GM18526 (cell line): Measurements from ENCODE around the gene SNX25.

Experiments used
- POLR2A ChIP-seq: IDR thresholded peaks from 3 replicates; pipeline ENCODE4 v1.6.1; 2011; ENCODE audit not compliant: insufficient read length; ENCODE audit errors: extremely low read depth

SNX25 gene

DNA sequence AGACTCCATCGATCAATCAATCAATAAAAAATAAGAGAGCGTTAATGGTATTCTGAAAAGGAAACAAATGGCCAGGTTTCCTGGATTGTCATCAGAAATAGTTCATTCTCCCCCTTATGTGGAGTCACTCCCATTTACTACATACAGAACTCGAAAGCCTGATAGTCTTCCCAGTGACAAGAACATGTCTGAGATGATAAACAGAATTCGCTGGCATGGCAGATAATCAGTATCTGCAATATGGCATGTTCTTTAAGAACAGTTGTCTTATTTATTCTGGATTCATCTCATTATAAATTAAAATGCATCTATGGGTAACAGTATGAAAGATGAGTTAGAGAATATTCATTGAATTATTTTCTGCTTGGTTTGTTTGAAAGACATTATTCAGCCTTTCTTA lies 124.9 kb downstream of the SNX25 start:
- no peak for TF ChIP-seq POLR2A

DNA sequence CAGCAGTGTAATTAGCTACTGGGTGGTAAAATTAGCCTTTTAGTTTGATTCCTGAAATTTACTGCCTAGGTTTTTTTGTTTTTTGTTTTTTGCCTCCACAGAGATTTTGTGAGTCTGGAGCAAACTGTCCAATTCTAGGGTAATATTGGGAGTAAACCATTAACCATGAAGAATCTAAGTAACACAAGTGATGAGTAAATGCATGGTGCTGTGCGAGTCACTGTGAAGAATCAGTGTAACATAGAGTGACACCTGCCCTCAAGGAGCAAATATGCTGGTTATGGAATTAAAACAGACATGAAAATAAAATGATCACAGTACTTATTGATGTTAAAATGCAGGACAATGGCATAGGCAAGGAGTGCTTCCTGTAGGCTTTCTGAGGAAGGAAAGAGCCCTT lies 126.2 kb downstream of the SNX25 start:
- TF ChIP-seq POLR2A = no peak

DNA sequence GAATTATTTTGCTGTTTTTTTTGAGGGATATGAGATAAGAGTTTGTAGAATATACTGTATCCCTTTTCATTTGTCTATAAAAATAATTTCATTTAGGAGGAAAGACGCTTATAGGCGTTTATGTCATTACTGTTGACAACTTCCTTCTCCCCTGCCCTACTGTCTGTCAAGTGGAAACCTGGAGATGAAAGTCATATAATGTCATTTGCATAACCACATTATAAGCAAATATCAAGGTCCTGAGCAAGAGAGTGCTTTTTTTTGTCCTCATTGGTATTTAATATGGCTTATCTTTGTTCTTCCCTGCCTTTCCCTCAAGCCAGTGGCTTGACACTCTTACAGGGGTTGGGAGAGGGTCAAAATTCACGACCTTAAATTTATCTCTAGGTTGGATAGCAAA lies 130.5 kb downstream of the SNX25 start:
- no peak for TF ChIP-seq POLR2A

DNA sequence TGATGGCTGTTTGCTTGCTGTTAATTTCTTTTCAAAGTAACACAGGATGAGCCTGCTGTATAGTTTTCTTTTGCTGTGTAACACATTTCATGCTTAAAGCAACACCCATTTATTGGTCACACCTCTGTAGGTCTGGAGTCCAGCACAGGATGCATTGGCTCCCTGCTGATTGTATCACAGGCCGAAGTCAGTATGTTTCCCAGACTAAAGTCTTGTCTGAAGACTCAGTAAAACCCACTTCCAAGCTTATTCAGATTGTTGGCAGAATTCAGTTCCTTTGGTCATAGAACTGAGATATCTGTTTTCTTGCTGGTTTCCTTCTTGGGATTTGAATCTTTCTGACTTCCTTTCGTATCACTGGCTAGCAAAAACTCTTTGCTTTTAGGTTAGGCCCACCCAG lies 132.0 kb downstream of the SNX25 start:
- no peak for TF ChIP-seq POLR2A

DNA sequence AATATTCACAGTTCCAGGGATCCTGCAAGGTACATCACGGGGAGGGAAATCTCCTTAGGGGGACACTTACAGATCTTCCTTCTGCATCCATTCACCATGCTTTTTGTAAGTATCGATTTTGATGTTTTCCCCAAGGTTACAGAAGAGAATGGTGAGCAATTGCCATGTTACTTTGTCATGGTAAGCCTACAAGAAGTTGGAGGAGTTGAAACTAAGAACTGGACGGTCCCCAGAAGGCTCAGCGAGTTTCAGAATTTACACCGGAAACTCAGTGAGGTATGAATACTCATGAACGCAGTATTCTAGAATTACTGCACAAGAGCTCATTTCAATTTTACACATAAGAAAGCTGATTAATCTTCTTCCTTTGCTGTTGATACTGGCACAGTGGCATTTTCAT lies 132.4 kb downstream of the SNX25 start:
- no peak for TF ChIP-seq POLR2A

DNA sequence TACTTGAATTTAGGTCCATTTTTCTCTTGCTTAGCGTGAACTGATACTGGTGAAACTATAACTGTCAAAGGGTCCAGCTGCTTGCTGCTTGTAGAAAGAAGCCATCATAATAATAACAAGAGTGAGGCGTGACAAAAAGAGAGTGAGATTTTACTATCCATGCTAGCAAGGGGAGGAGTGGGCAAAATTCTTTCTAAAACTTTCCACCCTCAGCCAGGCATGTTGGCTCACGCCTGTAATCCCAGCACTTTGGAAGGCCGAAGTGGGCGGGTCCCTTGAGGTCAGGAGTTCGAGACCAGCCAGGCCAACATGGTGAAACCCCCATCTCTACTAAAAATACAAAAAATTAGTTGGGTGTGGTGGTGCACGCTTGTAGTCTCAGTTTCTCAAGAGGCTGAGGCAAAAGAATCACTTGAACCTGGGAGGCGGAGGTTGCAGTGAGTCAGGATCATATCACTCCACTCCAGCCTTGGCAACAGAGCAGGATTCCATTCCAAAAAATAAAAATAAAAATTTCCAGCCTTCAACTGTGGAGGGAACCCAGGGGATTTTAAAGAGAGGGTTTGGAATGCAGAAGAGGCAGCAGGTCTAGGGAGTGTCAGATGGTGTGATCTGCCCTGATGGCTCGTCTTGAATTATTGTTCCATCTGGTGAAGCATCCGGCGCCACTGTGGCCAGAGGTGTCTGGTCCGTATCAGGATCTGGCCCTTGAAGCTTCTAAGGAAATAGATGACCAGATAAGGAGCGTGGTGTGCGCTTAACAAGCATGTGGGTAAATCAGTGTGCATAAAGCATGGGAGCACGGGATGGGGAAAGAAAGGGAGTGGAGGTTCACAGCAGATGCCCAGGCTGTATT lies 134.6 kb downstream of the SNX25 start:
- no peak for TF ChIP-seq POLR2A

DNA sequence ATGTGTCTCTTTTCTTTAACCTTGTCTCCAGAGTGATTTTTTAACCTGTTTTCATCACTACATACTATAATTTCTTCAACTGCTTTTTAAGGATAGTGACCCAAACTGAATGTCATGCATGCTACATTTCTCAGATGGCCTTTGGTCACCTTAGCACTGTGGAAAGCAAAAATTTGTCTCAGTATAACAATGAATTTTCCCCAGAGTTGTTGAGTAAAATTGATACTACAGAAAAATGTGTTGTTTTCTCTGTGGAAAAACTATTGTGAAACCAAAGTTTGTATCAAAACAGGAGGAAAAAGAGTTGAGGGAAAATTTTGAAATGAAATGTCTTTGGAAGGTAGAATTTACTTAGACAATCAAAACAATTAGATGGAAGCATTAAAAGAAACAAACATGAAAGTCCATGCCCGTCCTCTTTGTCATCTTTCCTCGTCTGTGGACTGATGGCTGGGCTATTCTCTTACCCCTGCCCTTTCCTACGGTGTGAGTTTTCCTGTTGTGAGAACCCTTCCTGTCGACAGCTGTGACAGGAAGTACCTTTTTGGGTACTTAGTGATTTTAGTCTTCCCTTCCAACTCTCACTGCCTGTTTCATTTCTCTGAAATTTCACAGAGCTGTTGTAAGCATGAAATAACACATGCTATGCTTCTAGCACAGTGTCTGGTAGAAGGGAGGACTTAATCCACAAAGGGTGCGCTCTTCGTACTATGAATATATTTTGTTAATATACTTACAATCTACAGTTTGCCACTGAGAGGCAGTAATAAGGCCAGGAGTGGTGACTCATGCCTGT lies 135.5 kb downstream of the SNX25 start:
- TF ChIP-seq POLR2A = no peak

DNA sequence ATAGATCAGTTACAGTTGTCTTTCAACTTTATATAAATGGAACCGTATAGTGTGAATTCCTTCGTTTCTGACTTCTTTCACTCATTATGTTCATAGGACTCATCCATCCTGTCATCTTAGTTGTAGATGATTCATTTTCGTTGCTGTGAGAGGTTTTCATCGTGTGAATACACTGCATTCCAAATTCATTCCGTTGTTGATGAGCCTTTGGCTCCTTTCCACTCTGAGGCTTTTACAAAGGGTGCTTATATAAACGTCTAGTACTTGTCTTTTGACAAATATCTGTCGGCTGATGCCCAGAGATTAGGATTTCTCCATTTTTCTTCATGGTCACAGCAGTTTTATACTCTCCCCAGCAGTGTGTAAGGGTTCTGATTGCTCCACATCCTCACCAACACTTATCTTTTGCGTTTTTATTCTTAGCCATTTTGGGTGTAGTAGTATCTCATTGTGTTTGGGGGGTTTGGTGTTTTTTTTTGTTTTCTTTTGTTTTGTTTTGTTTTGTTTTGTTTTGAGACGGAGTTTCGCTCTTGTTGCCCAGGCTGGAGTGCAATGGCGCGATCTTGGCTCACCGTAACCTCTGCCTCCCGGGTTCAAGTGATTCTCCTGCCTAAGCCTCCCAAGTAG lies 137.7 kb downstream of the SNX25 start:
- no peak for TF ChIP-seq POLR2A

DNA sequence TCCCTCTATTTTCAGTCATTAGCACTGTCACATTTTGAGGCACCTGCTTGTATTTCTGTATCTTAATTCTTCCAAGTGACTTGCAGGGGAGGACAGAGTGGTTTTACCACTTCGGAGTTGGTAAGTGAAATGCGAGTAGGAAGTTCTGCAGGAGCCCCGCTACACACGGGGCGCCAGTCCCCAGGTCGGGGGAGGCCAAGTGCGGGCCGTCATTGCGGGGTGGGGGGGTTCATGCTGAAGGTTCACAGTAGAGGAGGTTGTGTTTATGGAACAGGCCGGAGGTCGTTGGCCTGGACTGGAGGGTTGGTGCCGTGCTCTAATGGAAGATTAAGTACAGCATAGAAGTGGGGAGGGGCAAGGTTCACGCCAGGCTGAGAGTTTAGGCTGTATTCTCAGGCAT lies 142.3 kb downstream of the SNX25 start:
- TF ChIP-seq POLR2A = no peak

DNA sequence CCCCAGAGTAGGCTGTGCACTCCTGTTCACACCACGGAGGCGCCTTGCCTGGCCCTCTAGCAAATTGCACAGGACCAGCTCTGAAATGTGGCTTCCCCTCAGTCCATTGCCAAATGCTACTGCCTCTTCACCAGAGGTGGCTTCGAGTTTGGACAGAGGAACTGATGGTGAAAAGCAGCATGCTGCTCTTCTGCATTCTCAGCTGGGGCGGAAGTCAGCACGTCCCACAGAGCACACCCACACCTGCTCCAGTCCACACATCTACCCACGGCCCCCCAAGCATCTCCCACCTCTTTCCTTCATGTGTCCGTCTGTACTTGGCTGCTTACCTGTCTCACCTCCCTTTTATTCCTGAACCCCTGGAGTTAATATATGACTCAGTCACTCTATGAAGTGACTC lies 142.8 kb downstream of the SNX25 start:
- no peak for TF ChIP-seq POLR2A

DNA sequence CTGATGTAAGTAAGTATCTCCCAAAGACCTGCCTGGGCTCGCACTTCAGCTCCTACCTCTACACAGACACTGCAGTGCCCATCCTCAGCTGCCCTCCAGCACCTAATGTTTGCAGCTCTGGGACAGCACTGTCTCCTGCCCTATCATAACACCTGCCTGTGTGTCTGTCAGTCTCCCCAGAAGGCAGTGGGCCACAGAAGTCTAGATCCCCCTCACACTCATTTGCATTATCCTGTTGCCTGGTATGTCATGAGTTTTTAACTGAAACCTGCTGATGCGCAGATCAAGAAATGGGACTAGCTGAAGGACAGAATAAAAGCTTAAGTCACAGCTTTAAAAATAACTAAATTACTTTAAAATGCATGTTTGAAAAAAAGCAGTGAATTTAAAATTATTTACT lies 143.3 kb downstream of the SNX25 start:
- TF ChIP-seq POLR2A = no peak

DNA sequence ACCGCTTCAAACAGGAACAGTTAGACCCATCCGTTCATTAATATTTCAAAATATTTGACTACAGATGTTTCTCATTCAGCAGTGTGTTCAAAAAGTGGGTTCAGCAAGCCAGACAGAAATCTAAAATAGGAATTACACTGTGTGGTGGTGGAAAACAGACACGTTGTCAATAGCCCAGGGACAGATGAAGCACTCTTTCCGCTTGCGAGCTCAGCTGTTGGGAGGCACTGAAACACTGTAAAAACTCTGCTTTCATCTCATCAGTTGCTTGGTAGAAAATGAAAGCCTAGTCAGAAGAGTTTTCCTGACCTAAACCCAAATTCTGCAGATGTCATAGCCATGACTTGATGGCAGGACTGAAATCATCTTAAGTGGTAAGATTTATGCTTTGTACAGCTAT lies 147.8 kb downstream of the SNX25 start:
- TF ChIP-seq POLR2A = no peak

DNA sequence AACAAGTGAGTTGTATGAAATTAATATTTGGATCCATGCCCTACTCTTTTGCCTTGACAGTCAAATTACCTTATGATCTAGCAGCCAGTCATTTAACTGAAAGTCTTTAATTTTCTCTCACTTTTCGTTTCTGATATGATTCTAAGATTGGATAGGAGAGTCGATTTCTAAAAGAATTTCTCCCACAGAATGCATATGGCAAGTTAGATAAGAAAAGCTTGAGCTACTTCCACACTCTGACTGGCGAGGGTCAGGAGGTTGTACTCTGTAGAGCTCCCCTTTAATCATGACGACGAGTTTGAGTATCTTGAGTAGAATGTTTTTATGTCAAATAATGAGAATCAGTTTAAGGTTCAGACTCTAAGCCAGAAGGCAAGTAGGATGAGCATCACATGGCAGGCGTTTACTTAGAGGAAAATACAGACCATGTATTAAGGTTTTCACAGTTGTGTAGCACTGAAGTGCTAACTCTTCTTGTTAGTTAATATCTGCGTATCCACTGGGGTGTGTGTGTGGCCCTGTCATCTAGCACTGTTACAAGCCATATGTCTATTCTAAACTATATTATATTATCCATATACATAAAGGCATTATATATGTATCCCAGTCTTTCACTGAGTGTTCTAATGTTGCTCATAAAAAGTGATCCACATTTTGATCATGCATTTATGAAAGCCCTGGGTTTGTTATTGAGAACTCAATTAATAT lies 148.5 kb downstream of the SNX25 start:
- no peak for TF ChIP-seq POLR2A

DNA sequence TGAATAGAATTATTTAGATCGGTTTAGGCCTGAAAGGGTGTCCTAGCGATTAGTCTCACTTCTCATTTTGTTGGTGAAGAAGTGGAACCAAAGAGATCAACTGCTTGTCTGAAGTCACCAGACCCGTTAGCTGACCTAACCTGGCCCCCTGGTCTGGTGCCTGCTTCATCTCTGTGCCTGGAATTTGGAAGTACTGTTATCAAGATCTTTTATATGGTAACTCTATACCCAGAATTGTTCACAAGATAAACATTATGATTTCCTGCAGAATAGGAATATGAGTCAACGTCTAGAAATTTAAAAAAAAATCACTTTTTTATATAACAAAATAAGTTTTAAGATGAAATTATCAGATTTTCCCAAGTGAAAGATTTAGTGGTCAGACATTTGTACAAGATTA lies 149.1 kb downstream of the SNX25 start:
- TF ChIP-seq POLR2A = no peak

DNA sequence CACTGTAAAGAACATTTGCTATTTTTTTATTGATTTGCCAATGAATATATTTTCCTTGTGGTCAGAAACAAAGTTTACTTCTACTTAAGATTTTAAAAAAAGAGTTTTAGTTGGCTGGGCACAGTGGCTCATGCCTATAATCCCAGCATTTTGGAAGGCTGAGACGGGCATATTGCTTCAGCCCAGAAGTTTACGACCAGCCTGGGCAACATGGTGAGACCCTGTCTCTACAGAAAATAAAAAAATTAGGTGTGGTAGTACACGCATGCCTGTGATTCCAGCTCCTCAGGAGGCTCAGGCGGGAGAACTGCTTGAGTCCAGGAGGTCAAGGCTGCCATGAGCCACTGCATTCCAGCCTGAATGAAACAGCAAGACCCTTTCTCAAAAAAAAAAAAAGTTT lies 149.6 kb downstream of the SNX25 start:
- no peak for TF ChIP-seq POLR2A

DNA sequence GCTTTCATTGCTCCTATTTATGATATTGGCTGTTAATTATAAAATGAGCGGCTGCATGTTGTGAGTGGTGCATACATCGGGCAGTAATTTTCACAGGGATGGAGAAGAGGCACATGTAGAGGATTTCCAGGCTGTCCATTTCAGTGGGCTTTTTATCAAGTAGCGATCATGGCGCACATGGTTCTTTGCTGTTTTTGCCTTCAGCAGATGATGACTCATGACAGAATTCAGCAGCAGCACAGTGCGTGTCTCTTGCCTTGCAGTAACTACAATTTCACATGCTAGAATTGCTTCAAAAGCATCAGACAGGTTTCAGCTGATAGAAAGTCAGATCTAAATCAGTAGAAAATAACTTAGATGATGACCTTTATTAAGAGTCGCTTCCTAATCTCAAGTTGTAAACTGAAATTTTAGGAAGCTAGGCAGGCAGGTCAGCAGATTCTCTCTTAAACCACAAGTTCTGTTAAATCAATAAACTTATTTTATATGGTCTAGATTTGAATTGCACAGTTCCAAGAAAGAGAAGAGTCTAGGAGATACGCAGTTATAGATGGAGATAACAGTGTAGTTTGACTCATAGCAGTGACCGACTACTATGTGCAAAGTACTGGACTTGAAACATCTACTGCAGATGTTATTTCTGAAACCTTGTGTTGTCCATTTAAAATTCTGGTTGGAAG lies 150.5 kb downstream of the SNX25 start:
- no peak for TF ChIP-seq POLR2A
